DOHH2 (cell line): ENCODE measurements around the gene INSRR.

Source experiments
- H3F3A ChIP-seq: fragments of 200-600 bp; sonication (generic), shearing (Covaris generic); 2 replicates; pipeline ENCODE4 v1.6.0; 2016; ENCODE audit warnings: antibody characterized with exemption, mild to moderate bottlenecking; ENCODE audit not compliant: control insufficient read depth, insufficient read depth
- H3K27ac ChIP-seq: fragments of 200-600 bp; sonication (generic); 2 replicates; pipeline ENCODE4 v1.5.1; 2014; ENCODE audit warnings: low read depth, mild to moderate bottlenecking, low read length, moderate library complexity
- H3K27me3 ChIP-seq: fragments of 200-600 bp; sonication (generic); 2 replicates; pipeline ENCODE4 v1.6.1; 2014; ENCODE audit warnings: mild to moderate bottlenecking, low read length, mixed read lengths; ENCODE audit not compliant: control insufficient read depth
- H3K36me3 ChIP-seq: fragments of 200-600 bp; sonication (generic); 2 replicates; pipeline ENCODE4 v1.6.1; 2014; ENCODE audit warnings: mild to moderate bottlenecking, low read length, moderate library complexity, mixed read lengths; ENCODE audit not compliant: control insufficient read depth
- H3K4me1 ChIP-seq: fragments of 200-600 bp; sonication (generic); 2 replicates; pipeline ENCODE4 v1.6.1; 2014; ENCODE audit warnings: mild to moderate bottlenecking, low read length, mixed read lengths; ENCODE audit not compliant: control insufficient read depth
- H3K4me2 ChIP-seq: fragments of 200-600 bp; sonication (generic); 2 replicates; pipeline ENCODE4 v1.6.0; 2014; ENCODE audit warnings: mild to moderate bottlenecking, low read length, moderate library complexity
- H3K4me3 ChIP-seq: fragments of 200-600 bp; sonication (generic); 2 replicates; pipeline ENCODE4 v1.5.1; 2014; ENCODE audit warnings: mild to moderate bottlenecking, low read length, mixed read lengths
- H3K79me2 ChIP-seq: fragments of 200-600 bp; sonication (generic); 2 replicates; pipeline ENCODE4 v1.6.1; 2014; ENCODE audit warnings: mild to moderate bottlenecking, low read length, mixed read lengths; ENCODE audit not compliant: control insufficient read depth
- H3K9me2 ChIP-seq: fragments of 200-600 bp; sonication (generic); replicated peaks from 2 replicates; pipeline ENCODE4 v1.6.1; 2014; ENCODE audit warnings: mild to moderate bottlenecking, low read length, mixed read lengths; ENCODE audit not compliant: control insufficient read depth
- H3K9me3 ChIP-seq: fragments of 200-600 bp; sonication (generic); 2 replicates; pipeline ENCODE4 v1.6.1; 2014; ENCODE audit warnings: antibody characterized with exemption, low read length, mixed read lengths; ENCODE audit not compliant: control insufficient read depth, insufficient read depth
- H4K20me1 ChIP-seq: fragments of 200-600 bp; sonication (generic); 2 replicates; pipeline ENCODE4 v1.6.0; 2014; ENCODE audit warnings: low read depth, mild to moderate bottlenecking, antibody characterized with exemption, low read length, moderate library complexity; ENCODE audit not compliant: control insufficient read depth, insufficient read depth
- EZH2phosphoT487 ChIP-seq: fragments of 200-600 bp; sonication (generic); IDR thresholded peaks from 2 replicates; pipeline ENCODE4 v1.6.1; 2017; ENCODE audit warnings: borderline replicate concordance, mild to moderate bottlenecking, antibody characterized with exemption, low read length, moderate library complexity, mixed read lengths
- TF ChIP-seq, protein P1 (sequence below): fragments of 200-600 bp; sonication (generic); IDR thresholded peaks from one replicate; pipeline ENCODE4 v1.5.1; 2014; ENCODE audit warnings: antibody characterized with exemption, mild to moderate bottlenecking, low read depth, low read length; ENCODE audit not compliant: poor library complexity, severe bottlenecking

INSRR gene

DNA sequence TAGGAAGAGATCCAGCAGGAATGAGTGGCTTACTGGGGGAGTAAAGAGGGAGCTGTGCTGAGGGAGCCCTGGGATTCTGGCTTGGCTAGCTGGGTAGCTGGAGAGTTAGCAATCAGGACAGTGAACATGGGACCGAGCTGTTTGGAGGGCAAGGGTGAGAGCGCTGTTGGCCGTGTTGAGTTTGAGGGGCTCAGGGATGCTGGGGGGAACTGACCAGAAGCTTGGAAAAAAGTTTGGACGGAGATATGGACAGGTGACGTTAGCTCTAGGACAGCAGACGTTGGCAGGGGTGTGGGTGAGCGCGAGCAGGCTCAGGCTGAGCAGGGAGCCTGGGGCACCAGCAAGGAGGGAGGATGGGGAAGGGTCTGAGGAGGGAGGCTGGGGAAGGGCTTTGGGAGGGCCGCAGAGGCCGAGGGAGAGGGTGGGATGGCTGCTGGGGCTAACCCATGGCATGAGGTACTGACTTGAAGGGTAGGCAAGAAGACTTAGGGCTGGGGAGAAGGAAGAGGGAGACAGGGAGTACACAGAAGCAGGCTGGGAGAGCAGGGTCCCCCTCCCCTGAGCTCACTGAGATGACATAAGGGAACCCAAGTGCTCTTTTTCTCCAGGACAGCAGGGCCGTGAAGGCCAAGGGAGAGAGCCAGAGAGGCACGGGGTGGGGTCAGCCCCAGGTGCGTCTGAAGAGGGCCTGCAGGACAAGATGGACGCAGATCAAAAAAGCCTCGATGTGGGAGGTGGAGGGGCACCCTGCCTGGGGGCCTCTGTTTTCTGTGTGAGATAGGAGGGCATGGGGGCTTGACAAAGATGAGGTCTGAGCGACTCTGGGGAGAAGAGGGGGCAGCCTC, 50.5 kb downstream of the INSRR start:
- no peak overlapping the region for H3K4me2 ChIP-seq
- no peaks in the 10 kb centered on the region for H4K20me1 ChIP-seq
- no peaks in the 10 kb centered on the region for H3K9me2 ChIP-seq
- no peaks in the 10 kb centered on the region for H3K27me3 ChIP-seq
- peaks cover 10% of the 10 kb centered on the region for H3K4me1 ChIP-seq
- no peak overlapping the region for H3K27ac ChIP-seq
- H3K36me3 ChIP-seq, result no peaks in the 10 kb centered on the region
- no peaks in the 10 kb centered on the region for H3K9me3 ChIP-seq
- no peaks in the 10 kb centered on the region for H3F3A ChIP-seq
- H3K4me3 ChIP-seq, result no peak overlapping the region
- no peak for TF ChIP-seq EZH2phosphoT487
- TF ChIP-seq, protein P1, sequence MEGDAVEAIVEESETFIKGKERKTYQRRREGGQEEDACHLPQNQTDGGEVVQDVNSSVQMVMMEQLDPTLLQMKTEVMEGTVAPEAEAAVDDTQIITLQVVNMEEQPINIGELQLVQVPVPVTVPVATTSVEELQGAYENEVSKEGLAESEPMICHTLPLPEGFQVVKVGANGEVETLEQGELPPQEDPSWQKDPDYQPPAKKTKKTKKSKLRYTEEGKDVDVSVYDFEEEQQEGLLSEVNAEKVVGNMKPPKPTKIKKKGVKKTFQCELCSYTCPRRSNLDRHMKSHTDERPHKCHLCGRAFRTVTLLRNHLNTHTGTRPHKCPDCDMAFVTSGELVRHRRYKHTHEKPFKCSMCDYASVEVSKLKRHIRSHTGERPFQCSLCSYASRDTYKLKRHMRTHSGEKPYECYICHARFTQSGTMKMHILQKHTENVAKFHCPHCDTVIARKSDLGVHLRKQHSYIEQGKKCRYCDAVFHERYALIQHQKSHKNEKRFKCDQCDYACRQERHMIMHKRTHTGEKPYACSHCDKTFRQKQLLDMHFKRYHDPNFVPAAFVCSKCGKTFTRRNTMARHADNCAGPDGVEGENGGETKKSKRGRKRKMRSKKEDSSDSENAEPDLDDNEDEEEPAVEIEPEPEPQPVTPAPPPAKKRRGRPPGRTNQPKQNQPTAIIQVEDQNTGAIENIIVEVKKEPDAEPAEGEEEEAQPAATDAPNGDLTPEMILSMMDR, result no peak
- no peaks in the 10 kb centered on the region for H3K79me2 ChIP-seq

DNA sequence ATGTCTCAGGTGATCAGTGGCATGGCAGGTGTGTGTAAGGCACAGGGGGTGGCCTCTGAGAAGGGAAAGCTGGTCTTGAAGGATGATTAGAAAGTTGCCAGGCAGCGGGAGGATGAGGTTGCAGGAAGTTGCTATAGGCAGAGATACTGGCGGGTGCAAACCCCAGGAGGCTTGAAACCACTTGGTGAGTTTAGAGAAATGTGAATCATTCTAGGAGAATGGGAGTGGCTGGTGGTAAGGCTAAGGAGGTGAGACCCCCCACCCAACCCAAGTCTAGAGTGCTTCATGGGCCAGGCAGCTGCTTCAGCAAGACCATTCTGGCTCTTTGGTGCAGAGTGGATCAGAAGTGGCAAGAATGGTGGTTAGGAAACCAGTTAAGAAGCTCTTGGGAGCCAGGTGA, 51.3 kb downstream of the INSRR start:
- Histone ChIP-seq H3K9me2 (no peaks in the 10 kb centered on the region), H3K4me2 (no peak overlapping the region), H3K79me2 (no peaks in the 10 kb centered on the region), H3K4me1 (peaks cover 10% of the 10 kb centered on the region), H3K27ac (no peak overlapping the region), H3K27me3 (no peaks in the 10 kb centered on the region), H3F3A (no peaks in the 10 kb centered on the region), H3K36me3 (no peaks in the 10 kb centered on the region), H3K9me3 (no peaks in the 10 kb centered on the region), H3K4me3 (no peak overlapping the region), H4K20me1 (no peaks in the 10 kb centered on the region)
- TF ChIP-seq EZH2phosphoT487, result no peak
- TF ChIP-seq, protein P1, result no peak

DNA sequence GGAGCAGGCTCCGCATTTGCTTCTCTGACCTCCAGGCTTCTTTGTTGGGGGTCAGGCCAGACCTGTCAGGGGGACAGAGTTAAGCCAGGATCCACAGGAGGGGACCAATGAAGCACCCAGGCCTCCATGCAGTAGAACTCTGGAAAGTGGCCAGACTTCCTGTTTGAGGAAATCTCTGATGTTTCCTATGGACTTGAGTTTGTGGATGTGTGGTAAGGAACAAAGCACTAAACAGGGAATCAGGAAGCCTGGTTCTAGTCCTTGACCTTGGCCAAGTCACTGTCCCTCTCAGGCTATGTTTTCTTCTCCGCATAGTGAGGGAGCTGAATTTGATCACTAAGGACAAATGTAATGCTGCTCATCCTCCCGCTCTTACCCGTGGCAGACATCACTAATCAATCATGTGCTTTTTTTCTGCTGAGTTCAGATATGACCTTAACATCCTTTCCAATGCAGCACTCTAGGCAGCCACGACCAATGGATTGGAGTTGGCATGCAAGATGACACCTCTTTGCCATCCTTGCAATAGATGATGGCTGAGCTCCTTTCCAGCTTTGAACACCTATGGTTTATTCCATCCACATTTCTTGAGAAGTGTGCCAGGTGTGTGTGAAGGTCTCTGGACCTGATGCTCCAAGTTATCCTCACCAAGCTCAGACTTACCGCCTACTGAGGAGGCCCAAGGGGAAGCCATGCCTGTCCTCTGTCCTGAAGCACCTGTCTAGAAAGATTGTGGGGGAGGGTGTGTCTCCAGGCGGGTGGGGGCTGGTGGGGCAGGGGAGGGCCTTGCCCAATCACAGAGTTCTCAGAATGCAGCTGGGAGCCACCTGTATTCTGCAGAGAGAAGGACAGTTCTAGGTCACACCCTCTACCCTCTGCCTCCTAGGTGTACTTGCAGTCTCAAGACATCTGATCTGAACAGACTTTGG, 52.1 kb downstream of the INSRR start:
- Histone ChIP-seq H3K4me2 (no peak overlapping the region), H3K4me1 (peaks cover 10% of the 10 kb centered on the region)

More for the DNA sequence above, 52.1 kb downstream of the INSRR start:
- Histone ChIP-seq H3K36me3 (no peaks in the 10 kb centered on the region), H3K4me3 (no peak overlapping the region), H3F3A (no peaks in the 10 kb centered on the region), H4K20me1 (no peaks in the 10 kb centered on the region), H3K9me3 (no peaks in the 10 kb centered on the region), H3K9me2 (no peaks in the 10 kb centered on the region), H3K27ac (no peak overlapping the region), H3K27me3 (no peaks in the 10 kb centered on the region), H3K79me2 (no peaks in the 10 kb centered on the region)
- TF ChIP-seq, protein P1, result no peak
- no peak for TF ChIP-seq EZH2phosphoT487
